ENCODE results near the gene CKAP2L.

- TF ChIP-seq CTCF (IDR thresholded peaks at IDR 0.05; ENCODE audit: extremely low read depth in 1 of 2, insufficient read depth in 1 of 2, low read depth in 1 of 2, low read length in 2 of 2): peak; percentile 10 to 28
- TF ChIP-seq FOS (IDR thresholded peaks at IDR 0.05; ENCODE audit: borderline replicate concordance, insufficient read depth, low read length): no peak
- no peak for TF ChIP-seq MYC (IDR thresholded peaks at IDR 0.05; ENCODE audit: low read depth, low read length)
- no peak for TF ChIP-seq EZH2 (IDR thresholded peaks at IDR 0.05; ENCODE audit: borderline replicate concordance, low read depth, low read length, severe bottlenecking)
- no peak for TF ChIP-seq POLR2A (IDR thresholded peaks at IDR 0.05; ENCODE audit: low read depth, low read length)
- TF ChIP-seq MAX (IDR thresholded peaks at IDR 0.05; ENCODE audit: insufficient read depth, insufficient read length): no peak
- TF ChIP-seq POLR2AphosphoS5 (IDR thresholded peaks at IDR 0.05; ENCODE audit: insufficient read depth, low read depth, low read length): no peak
- no peak for TF ChIP-seq JUN (IDR thresholded peaks at IDR 0.05; ENCODE audit: borderline replicate concordance, insufficient read depth, insufficient read length, low read depth)
Measured at GRCh38 chr2:112724591-112725525, 39.6 kb downstream of the CKAP2L start.

All from endothelial cell of umbilical vein (primary cell).